HepG2 (cell line): ENCODE data around the gene NSMCE3. TPM values are rescaled to one million over a fixed set of nuclear protein-coding genes. Genes with fewer than 3 reads are reported as not detected.
A peak's percentile ranks its signal among the peaks of the same experiment; 100 is the strongest.

Experiments
- CREM ChIP-seq, 2 experiments: sonication (generic) in 1 of 2; formaldehyde crosslinking in 1 of 2; IDR thresholded peaks; 2 replicates each; pipeline versions ENCODE4 v1.4.0 to v1.6.1; 2016 to 2020; ENCODE audit warnings: antibody characterized with exemption in 1 of 2, mild to moderate bottlenecking in 1 of 2, missing genetic modification reagents in 1 of 2
- ELF1 ChIP-seq: sonication (generic); formaldehyde crosslinking; IDR thresholded peaks from 2 replicates; pipeline ENCODE4 v1.4.0; 2020; ENCODE audit warnings: missing genetic modification reagents
- FLYWCH1 ChIP-seq: sonication (generic); formaldehyde crosslinking; IDR thresholded peaks from 2 replicates; pipeline ENCODE4 v1.8.1; 2023; ENCODE audit warnings: mild to moderate bottlenecking, missing genetic modification reagents
- MTF1 ChIP-seq: sonication (generic); formaldehyde crosslinking; IDR thresholded peaks from 2 replicates; pipeline ENCODE4 v1.5.0; 2020; ENCODE audit warnings: missing genetic modification reagents
- TAF15 ChIP-seq: fragments of 200-400 bp; formaldehyde crosslinking; IDR thresholded peaks from one replicate; pipeline ENCODE4 v1.6.1; 2018; ENCODE audit warnings: mild to moderate bottlenecking, low read depth, low read length; ENCODE audit not compliant: poor library complexity, severe bottlenecking
- TCF7L2 ChIP-seq: IDR thresholded peaks from 2 replicates; pipeline ENCODE4 v1.6.1; 2011; ENCODE audit warnings: mild to moderate bottlenecking, low read depth, low read length, moderate library complexity
- YEATS4 ChIP-seq: sonication (generic); formaldehyde crosslinking; IDR thresholded peaks from 2 replicates; pipeline ENCODE4 v1.4.0; 2020; ENCODE audit warnings: missing genetic modification reagents, borderline replicate concordance
- ZBTB42 ChIP-seq: sonication (generic); formaldehyde crosslinking; IDR thresholded peaks from 2 replicates; pipeline ENCODE4 v1.5.0; 2020; ENCODE audit warnings: mild to moderate bottlenecking, missing genetic modification reagents
- ZIK1 ChIP-seq: sonication (generic); formaldehyde crosslinking; IDR thresholded peaks from 2 replicates; pipeline ENCODE4 v1.5.0; 2020; ENCODE audit warnings: mild to moderate bottlenecking, low read depth, missing genetic modification reagents, borderline replicate concordance
- ZNF567 ChIP-seq: sonication (generic); formaldehyde crosslinking; IDR thresholded peaks from 2 replicates; pipeline ENCODE4 v1.8.1; 2023; ENCODE audit warnings: mild to moderate bottlenecking, missing genetic modification reagents, borderline replicate concordance
- ZNF878 ChIP-seq: sonication (generic); formaldehyde crosslinking; IDR thresholded peaks from 2 replicates; pipeline ENCODE4 v1.8.1; 2023; ENCODE audit warnings: mild to moderate bottlenecking, missing genetic modification reagents, moderate library complexity
- polyA plus RNA-seq, 8 experiments: library from polyadenylated mRNA; depleted of rRNA in 3 of 8; stranded (reverse) in 7 of 8; unstranded in 1 of 8; fragments of >200 nt; fragmentation: Illumina TruSeq in 4 of 8; extraction: Trizol in 4 of 8; gene quantifications; 2 replicates each; pipeline versions ENCODE4 v1.2.1 to v1.2.3, GENCODE V29; 2011 to 2016; ENCODE audit warnings: low read depth in 4 of 8, missing spikeins in 1 of 8, mixed read lengths in 1 of 8; ENCODE audit not compliant: insufficient read depth in 1 of 8
- total RNA-seq, 5 experiments: library from RNA; depleted of rRNA; stranded (reverse); fragments of >200 nt; fragmentation: Illumina TruSeq; extraction: Trizol; gene quantifications; 2 replicates each; pipeline ENCODE4 v1.2.3, GENCODE V29; 2016; ENCODE audit warnings: low read depth in 1 of 5
- TF ChIP-seq, protein P1 (sequence below): sonication (generic); formaldehyde crosslinking; IDR thresholded peaks from 2 replicates; pipeline ENCODE4 v1.8.0; 2022; ENCODE audit warnings: mild to moderate bottlenecking, missing genetic modification reagents, moderate library complexity
- TF ChIP-seq, protein P2 (sequence below): sonication (generic); formaldehyde crosslinking; IDR thresholded peaks from 2 replicates; pipeline ENCODE4 v1.4.0; 2020; ENCODE audit warnings: missing genetic modification reagents, borderline replicate concordance
- TF ChIP-seq, protein P3 (sequence below): sonication (generic); formaldehyde crosslinking; IDR thresholded peaks from 2 replicates; pipeline ENCODE4 v1.5.1; 2020; ENCODE audit warnings: missing genetic modification reagents, mild to moderate bottlenecking, borderline replicate concordance
- TF ChIP-seq, protein P4 (sequence below): IDR thresholded peaks from 2 replicates; pipeline ENCODE4 v1.6.1; 2016
- TF ChIP-seq, protein P5 (sequence below), 2 experiments: sonication (generic) in 1 of 2; formaldehyde crosslinking in 1 of 2; IDR thresholded peaks; 2 replicates each; pipeline versions ENCODE4 v1.4.0 to v1.6.1; 2018 to 2020; ENCODE audit warnings: missing genetic modification reagents in 2 of 2, borderline replicate concordance in 1 of 2, low read depth in 1 of 2, mild to moderate bottlenecking in 1 of 2, missing biosample characterization in 1 of 2
- TF ChIP-seq, protein P6 (sequence below): sonication (generic); formaldehyde crosslinking; IDR thresholded peaks from 2 replicates; pipeline ENCODE4 v1.4.0; 2020; ENCODE audit warnings: mild to moderate bottlenecking, low read depth, missing genetic modification reagents
- TF ChIP-seq, protein P7 (sequence below): sonication (generic); formaldehyde crosslinking; IDR thresholded peaks from 2 replicates; pipeline ENCODE4 v1.4.0; 2020; ENCODE audit warnings: missing genetic modification reagents, borderline replicate concordance

The NSMCE3 gene
- total and polyA plus RNA-seq, 2 of the 13 experiments (the other 11 are each of a cell fraction or from before 2014, with no cell fraction given), result 3.0 to 3.7 TPM

DNA sequence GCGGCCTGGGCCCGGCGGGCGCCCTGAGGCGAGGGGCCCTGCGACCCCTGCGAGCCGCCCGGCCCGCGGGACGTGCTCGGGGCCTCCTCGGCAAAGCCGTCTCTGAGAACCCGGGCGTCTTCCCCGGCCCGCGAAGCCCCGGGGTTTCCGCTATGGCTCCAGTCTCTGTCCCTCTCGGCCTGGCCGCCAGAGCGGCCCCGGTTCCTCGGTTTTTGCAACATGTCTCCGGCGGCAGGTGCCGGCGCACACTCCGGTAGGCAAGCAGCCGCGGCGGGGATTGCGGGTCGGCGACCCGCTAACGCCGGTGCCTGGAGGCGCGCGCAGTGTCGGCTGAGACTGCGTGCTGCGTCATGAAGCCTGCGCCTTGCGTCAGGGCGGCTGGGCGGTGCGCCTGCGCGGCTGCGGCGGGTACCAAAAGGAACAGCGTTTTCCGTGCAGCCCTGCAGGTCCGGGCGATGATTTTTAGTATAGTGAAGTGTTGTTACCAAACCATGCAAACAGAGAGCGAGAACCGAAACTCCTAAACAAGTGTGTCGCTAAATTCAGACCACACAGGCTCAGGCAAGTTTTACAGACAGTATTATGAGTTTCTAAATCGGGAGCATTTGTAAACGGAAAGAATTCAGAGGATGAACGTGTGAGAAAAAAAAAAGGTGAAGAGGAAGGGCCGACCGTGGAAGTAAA lies at the start of gene NSMCE3 (continued):
- no peak for TF ChIP-seq TAF15
- no peak for TF ChIP-seq TCF7L2
- TF ChIP-seq, protein P1, sequence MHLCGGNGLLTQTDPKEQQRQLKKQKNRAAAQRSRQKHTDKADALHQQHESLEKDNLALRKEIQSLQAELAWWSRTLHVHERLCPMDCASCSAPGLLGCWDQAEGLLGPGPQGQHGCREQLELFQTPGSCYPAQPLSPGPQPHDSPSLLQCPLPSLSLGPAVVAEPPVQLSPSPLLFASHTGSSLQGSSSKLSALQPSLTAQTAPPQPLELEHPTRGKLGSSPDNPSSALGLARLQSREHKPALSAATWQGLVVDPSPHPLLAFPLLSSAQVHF (CRISPR knock-in tag), result no peak
- TF ChIP-seq, protein P2, sequence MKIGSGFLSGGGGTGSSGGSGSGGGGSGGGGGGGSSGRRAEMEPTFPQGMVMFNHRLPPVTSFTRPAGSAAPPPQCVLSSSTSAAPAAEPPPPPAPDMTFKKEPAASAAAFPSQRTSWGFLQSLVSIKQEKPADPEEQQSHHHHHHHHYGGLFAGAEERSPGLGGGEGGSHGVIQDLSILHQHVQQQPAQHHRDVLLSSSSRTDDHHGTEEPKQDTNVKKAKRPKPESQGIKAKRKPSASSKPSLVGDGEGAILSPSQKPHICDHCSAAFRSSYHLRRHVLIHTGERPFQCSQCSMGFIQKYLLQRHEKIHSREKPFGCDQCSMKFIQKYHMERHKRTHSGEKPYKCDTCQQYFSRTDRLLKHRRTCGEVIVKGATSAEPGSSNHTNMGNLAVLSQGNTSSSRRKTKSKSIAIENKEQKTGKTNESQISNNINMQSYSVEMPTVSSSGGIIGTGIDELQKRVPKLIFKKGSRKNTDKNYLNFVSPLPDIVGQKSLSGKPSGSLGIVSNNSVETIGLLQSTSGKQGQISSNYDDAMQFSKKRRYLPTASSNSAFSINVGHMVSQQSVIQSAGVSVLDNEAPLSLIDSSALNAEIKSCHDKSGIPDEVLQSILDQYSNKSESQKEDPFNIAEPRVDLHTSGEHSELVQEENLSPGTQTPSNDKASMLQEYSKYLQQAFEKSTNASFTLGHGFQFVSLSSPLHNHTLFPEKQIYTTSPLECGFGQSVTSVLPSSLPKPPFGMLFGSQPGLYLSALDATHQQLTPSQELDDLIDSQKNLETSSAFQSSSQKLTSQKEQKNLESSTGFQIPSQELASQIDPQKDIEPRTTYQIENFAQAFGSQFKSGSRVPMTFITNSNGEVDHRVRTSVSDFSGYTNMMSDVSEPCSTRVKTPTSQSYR (CRISPR knock-in tag), result no peak
- TF ChIP-seq, protein P3, sequence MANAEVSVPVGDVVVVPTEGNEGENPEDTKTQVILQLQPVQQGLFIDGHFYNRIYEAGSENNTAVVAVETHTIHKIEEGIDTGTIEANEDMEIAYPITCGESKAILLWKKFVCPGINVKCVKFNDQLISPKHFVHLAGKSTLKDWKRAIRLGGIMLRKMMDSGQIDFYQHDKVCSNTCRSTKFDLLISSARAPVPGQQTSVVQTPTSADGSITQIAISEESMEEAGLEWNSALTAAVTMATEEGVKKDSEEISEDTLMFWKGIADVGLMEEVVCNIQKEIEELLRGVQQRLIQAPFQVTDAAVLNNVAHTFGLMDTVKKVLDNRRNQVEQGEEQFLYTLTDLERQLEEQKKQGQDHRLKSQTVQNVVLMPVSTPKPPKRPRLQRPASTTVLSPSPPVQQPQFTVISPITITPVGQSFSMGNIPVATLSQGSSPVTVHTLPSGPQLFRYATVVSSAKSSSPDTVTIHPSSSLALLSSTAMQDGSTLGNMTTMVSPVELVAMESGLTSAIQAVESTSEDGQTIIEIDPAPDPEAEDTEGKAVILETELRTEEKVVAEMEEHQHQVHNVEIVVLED (CRISPR knock-in tag), result peak; percentile 98
- TF ChIP-seq FLYWCH1 (CRISPR knock-in tag), result 0 out of 2 replicates have a peak, but pooled peaks have one; percentile 45
- TF ChIP-seq ZIK1 (CRISPR knock-in tag), result no peak
- peak; percentile 65 for TF ChIP-seq YEATS4 (CRISPR knock-in tag)
- TF ChIP-seq, protein P4, sequence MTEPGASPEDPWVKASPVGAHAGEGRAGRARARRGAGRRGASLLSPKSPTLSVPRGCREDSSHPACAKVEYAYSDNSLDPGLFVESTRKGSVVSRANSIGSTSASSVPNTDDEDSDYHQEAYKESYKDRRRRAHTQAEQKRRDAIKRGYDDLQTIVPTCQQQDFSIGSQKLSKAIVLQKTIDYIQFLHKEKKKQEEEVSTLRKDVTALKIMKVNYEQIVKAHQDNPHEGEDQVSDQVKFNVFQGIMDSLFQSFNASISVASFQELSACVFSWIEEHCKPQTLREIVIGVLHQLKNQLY (CRISPR knock-in tag), result no peak
- no peak for TF ChIP-seq ZNF567 (CRISPR knock-in tag)
- peak; percentile 60 for TF ChIP-seq CREM (IDR thresholded peaks at IDR 0.05)
- no peak for TF ChIP-seq CREM (CRISPR knock-in tag; IDR thresholded peaks at IDR 0.05)
- no peak; the same call in 1 of the 2 replicates for TF ChIP-seq ELF1 (CRISPR knock-in tag)
- TF ChIP-seq, protein P5, sequence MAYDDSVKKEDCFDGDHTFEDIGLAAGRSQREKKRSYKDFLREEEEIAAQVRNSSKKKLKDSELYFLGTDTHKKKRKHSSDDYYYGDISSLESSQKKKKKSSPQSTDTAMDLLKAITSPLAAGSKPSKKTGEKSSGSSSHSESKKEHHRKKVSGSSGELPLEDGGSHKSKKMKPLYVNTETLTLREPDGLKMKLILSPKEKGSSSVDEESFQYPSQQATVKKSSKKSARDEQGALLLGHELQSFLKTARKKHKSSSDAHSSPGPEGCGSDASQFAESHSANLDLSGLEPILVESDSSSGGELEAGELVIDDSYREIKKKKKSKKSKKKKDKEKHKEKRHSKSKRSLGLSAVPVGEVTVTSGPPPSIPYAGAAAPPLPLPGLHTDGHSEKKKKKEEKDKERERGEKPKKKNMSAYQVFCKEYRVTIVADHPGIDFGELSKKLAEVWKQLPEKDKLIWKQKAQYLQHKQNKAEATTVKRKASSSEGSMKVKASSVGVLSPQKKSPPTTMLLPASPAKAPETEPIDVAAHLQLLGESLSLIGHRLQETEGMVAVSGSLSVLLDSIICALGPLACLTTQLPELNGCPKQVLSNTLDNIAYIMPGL (CRISPR knock-in tag; IDR thresholded peaks at IDR 0.05; ENCODE audit: borderline replicate concordance in 1 of 2, low read depth in 1 of 2), result peak; percentile 53 to 74; a peak in 3 of 4 replicates
- TF ChIP-seq ZNF878, result no peak
- 0 out of 2 replicates have a peak, but pooled peaks have one; percentile 42 for TF ChIP-seq ZBTB42
- 0 out of 2 replicates have a peak, but pooled peaks have one; percentile 58 for TF ChIP-seq MTF1 (CRISPR knock-in tag)
- TF ChIP-seq, protein P6, sequence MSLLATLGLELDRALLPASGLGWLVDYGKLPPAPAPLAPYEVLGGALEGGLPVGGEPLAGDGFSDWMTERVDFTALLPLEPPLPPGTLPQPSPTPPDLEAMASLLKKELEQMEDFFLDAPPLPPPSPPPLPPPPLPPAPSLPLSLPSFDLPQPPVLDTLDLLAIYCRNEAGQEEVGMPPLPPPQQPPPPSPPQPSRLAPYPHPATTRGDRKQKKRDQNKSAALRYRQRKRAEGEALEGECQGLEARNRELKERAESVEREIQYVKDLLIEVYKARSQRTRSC, result no peak
- TF ChIP-seq, protein P7, sequence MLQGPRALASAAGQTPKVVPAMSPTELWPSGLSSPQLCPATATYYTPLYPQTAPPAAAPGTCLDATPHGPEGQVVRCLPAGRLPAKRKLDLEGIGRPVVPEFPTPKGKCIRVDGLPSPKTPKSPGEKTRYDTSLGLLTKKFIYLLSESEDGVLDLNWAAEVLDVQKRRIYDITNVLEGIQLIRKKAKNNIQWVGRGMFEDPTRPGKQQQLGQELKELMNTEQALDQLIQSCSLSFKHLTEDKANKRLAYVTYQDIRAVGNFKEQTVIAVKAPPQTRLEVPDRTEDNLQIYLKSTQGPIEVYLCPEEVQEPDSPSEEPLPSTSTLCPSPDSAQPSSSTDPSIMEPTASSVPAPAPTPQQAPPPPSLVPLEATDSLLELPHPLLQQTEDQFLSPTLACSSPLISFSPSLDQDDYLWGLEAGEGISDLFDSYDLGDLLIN (CRISPR knock-in tag), result no peak
